K562 (cell line): ENCODE results near the gene TMEM87A. TPM values are rescaled to one million over a fixed set of nuclear protein-coding genes. Genes with fewer than 3 reads are reported as not detected.

Source experiments
- ATAC-seq: fragments of 200-7000 bp; cut with Tn5 transposase; 3 replicates; pipeline ENCODE4 v1.9.1; 2020; ENCODE audit warnings: moderate library complexity
- BruUV-seq: library from RNA; stranded (reverse); fragments of 400-500 nt; replicated peaks from 2 replicates; lab custom pipeline; 2021; lab: Mats Ljungman, UMichigan
- CTCF ChIA-PET: fragments of 300-600 bp; formaldehyde crosslinking; extraction: SDS; loops from one replicate; lab custom pipeline; 2021; ENCODE audit warnings: low intra/inter-chr PET ratio; lab: Yijun Ruan, JAX
- POLR2A ChIA-PET: fragments of 300-600, 350-650 bp; sonication (Branson Sonifier 250); formaldehyde crosslinking; extraction: SDS; loops from one replicate; lab custom pipeline; 2021; ENCODE audit warnings: antibody characterized with exemption, inconsistent platforms; lab: Yijun Ruan, JAX
- DNase-seq, 4 experiments: peaks; one replicate each; pipeline versions ENCODE4 v3.0.0 to v3.0.0-alpha.2; 2011 to 2018; ENCODE audit warnings: low spot score in 3 of 4, mixed read lengths in 3 of 4; ENCODE audit errors: extremely low read depth in 1 of 4
- FAIRE-seq: peaks from 2 replicates; lab custom pipeline; 2011; peaks lifted over from hg19 to GRCh38; lab: Jason Lieb, UNC
- H2AFZ ChIP-seq: 2 replicates; pipeline ENCODE4 v1.6.0; 2011; ENCODE audit warnings: low read depth, low read length, control low read depth, inconsistent platforms
- H3K27ac ChIP-seq: fragments of 200-600 bp; 3 replicates; pipeline ENCODE4 v1.8.0; 2011; ENCODE audit warnings: low read depth, mild to moderate bottlenecking, control low read depth, inconsistent platforms, low read length, moderate library complexity, mixed read lengths; ENCODE audit errors: extremely low read depth
- H3K27me3 ChIP-seq, 2 experiments: fragments of 300-600 bp in 1 of 2; 2 replicates in 1 of 2; 3 replicates in 1 of 2; pipeline versions ENCODE4 v1.6.0 to v1.8.0; 2011; ENCODE audit warnings: inconsistent platforms in 2 of 2, low read length in 2 of 2, mild to moderate bottlenecking in 1 of 2, mixed read lengths in 1 of 2, moderate library complexity in 1 of 2; ENCODE audit not compliant: control insufficient read depth in 2 of 2, insufficient read depth in 2 of 2
- H3K36me3 ChIP-seq: fragments of 300-600 bp; 3 replicates; pipeline ENCODE4 v1.8.0; 2011; ENCODE audit warnings: mild to moderate bottlenecking, low read length, inconsistent platforms; ENCODE audit not compliant: control insufficient read depth, insufficient read depth
- H3K4me1 ChIP-seq, 2 experiments: fragments of 200-600 bp in 1 of 2; replicated peaks in 1 of 2; 2 replicates in 1 of 2; 3 replicates in 1 of 2; pipeline versions ENCODE4 v1.5.1 to v1.8.0; 2011; ENCODE audit warnings: inconsistent platforms in 2 of 2, low read length in 2 of 2, mild to moderate bottlenecking in 1 of 2, mixed read lengths in 1 of 2, moderate library complexity in 1 of 2; ENCODE audit not compliant: control insufficient read depth in 2 of 2, insufficient read depth in 2 of 2
- H3K4me2 ChIP-seq: 2 replicates; pipeline ENCODE4 v1.6.1; 2011; ENCODE audit warnings: low read length, control low read depth, inconsistent platforms, mixed read lengths; ENCODE audit not compliant: insufficient read depth
- H3K4me3 ChIP-seq: fragments of 200-600 bp; sonication (generic), shearing (Covaris generic); 2 replicates; pipeline ENCODE4 v1.5.1; 2016; ENCODE audit warnings: control low read depth, inconsistent platforms
- H3K79me2 ChIP-seq: fragments of 200-600 bp; 3 replicates; pipeline ENCODE4 v1.8.0; 2011; ENCODE audit warnings: low read length, inconsistent platforms; ENCODE audit not compliant: control insufficient read depth, insufficient read depth
- H3K9ac ChIP-seq, 2 experiments: 2 replicates each; pipeline versions ENCODE4 v1.6.0 to v1.6.1; 2011; ENCODE audit warnings: low read depth in 2 of 2, low read length in 2 of 2, control low read depth in 1 of 2, inconsistent platforms in 1 of 2, mild to moderate bottlenecking in 1 of 2, mixed read lengths in 1 of 2; ENCODE audit not compliant: insufficient read depth in 1 of 2
- H3K9me1 ChIP-seq: one replicate; pipeline ENCODE4 v1.6.0; 2011; ENCODE audit warnings: inconsistent platforms, mild to moderate bottlenecking, low read length, moderate library complexity; ENCODE audit not compliant: control insufficient read depth, insufficient read depth
- H3K9me3 ChIP-seq: replicated peaks from 2 replicates; pipeline ENCODE4 v1.5.1; 2011; ENCODE audit warnings: low read depth, low read length, inconsistent platforms; ENCODE audit not compliant: control insufficient read depth, insufficient read depth
- H4K20me1 ChIP-seq: replicated peaks from 2 replicates; pipeline ENCODE4 v1.6.1; 2011; ENCODE audit warnings: low read length, inconsistent platforms, mixed read lengths; ENCODE audit not compliant: control insufficient read depth, insufficient read depth
- ADNP ChIP-seq: fragments of 200-800 bp; sonication (Bioruptor generic); IDR thresholded peaks from 2 replicates; pipeline ENCODE4 v1.6.1; 2016; ENCODE audit warnings: missing genetic modification characterization, missing compliant biosample characterization
- AFF1 ChIP-seq, 2 experiments: fragments of 450-650 bp; IDR thresholded peaks; 2 replicates each; pipeline ENCODE4 v1.6.1; 2018; ENCODE audit warnings: mild to moderate bottlenecking in 2 of 2, low read depth in 1 of 2; ENCODE audit not compliant: partially characterized antibody in 2 of 2
- ARID2 ChIP-seq: fragments of 450-650 bp; IDR thresholded peaks from 2 replicates; pipeline ENCODE4 v1.6.1; 2017; ENCODE audit warnings: antibody characterized with exemption, mild to moderate bottlenecking
- E2F5 ChIP-seq: sonication (generic); formaldehyde crosslinking; IDR thresholded peaks from 2 replicates; pipeline ENCODE4 v1.8.0; 2022; ENCODE audit warnings: mild to moderate bottlenecking, missing genetic modification reagents
- EP300 ChIP-seq: IDR thresholded peaks from 2 replicates; pipeline ENCODE4 v1.6.1; 2012; ENCODE audit warnings: low read length, improper control_type of control experiment
- MTA2 ChIP-seq: fragments of 450-650 bp; IDR thresholded peaks from 2 replicates; pipeline ENCODE4 v1.6.1; 2016; ENCODE audit warnings: low read depth
- TCF3 ChIP-seq: sonication (generic); formaldehyde crosslinking; IDR thresholded peaks from 2 replicates; pipeline ENCODE4 v1.4.0; 2020; ENCODE audit warnings: mild to moderate bottlenecking, missing genetic modification reagents
- ZNF444 ChIP-seq: fragments of 250-450 bp; sonication (Bioruptor Pico); IDR thresholded peaks from 2 replicates; pipeline ENCODE4 v1.4.0; 2020; ENCODE audit warnings: mild to moderate bottlenecking, moderate library complexity
- WGBS: fragments of 100-300 bp; shearing (Covaris generic); methylation state at CpG from one replicate; pipeline ENCODE4 v1.1.6; 2016; ENCODE audit warnings: low coverage, mixed read lengths; ENCODE audit not compliant: insufficient coverage; ENCODE audit errors: missing lambda C conversion rate; 5-methylcytosine and 5-hydroxymethylcytosine counted together
- in situ Hi-C: fragments of 300-500 bp; cut with MboI; formaldehyde crosslinking; loops from 4 replicates; pipeline ENCODE4 v1.15.0; 2018; ENCODE audit warnings: inconsistent platforms, mixed read lengths
- intact Hi-C: fragments of 100-400 bp; cut with micrococcal nuclease; formaldehyde crosslinking; loops from 2 replicates; pipeline ENCODE4 v1.14.2; 2022
- polyA plus RNA-seq, 8 experiments: library from polyadenylated mRNA; depleted of rRNA in 4 of 8; stranded (reverse) in 5 of 8; unstranded in 3 of 8; fragments of >200 nt; fragmentation: Nextera tagmentation in 2 of 8; fragmentation: Illumina TruSeq in 1 of 8; extraction: Ambion mirVana in 2 of 8; extraction: Trizol in 1 of 8; gene quantifications; 2 replicates each; pipeline versions ENCODE4 v1.2.1 to v1.2.3, GENCODE V29; 2011 to 2014; ENCODE audit warnings: inconsistent platforms in 1 of 8, missing spikeins in 1 of 8
- total RNA-seq, 7 experiments: library from RNA; depleted of rRNA in 6 of 7; stranded (reverse); fragments of >200 nt in 6 of 7; fragmentation: Illumina TruSeq in 2 of 7; extraction: Trizol in 2 of 7; gene quantifications; 2 replicates each; pipeline versions ENCODE4 v1.2.1 to v1.2.3, GENCODE V29; 2011 to 2021; ENCODE audit warnings: low replicate concordance in 1 of 7

The TMEM87A gene
- total and polyA plus RNA-seq, 9 of the 15 experiments (the other 6 are each of a cell fraction or from before 2014, with no cell fraction given) = 16.6 to 43.3 (median 29.6) TPM

- Histone ChIP-seq H2AFZ (no peak overlapping the region), H3K4me3 (no peak overlapping the region), H3K79me2 (no peaks in the 10 kb centered on the region), H3K4me1 (no peaks in the 10 kb centered on the region), H3K4me2 (no peak overlapping the region), H3K9me3 (no peaks in the 10 kb centered on the region), H3K9me1 (no peaks in the 10 kb centered on the region), H3K36me3 (0 out of 3 replicates have a peak, but pooled peaks cover 3% of the 10 kb centered on the region), H3K27me3 (no peaks in the 10 kb centered on the region), H3K27ac (no peak overlapping the region), H3K9ac (no peak overlapping the region), H4K20me1 (no peaks in the 10 kb centered on the region)
- in situ Hi-C loops (no loop called here), intact Hi-C loops (no loop called here)
- peak; percentile 11 for FAIRE-seq
- no peak for TF ChIP-seq MTA2
- no peak for TF ChIP-seq ADNP (tag)
- no peak for TF ChIP-seq AFF1 (IDR thresholded peaks at IDR 0.05; ENCODE audit: low read depth in 1 of 2, partially characterized antibody in 2 of 2)
- TF ChIP-seq ARID2 = no peak
- TF ChIP-seq TCF3 (CRISPR knock-in tag) = no peak
- TF ChIP-seq ZNF444 (CRISPR knock-in tag) = no peak
- no peak for TF ChIP-seq E2F5 (CRISPR knock-in tag)
- no peak for TF ChIP-seq EP300
- WGBS = 11% methylated on average over 1 of the region's 1 CpG
- POLR2A ChIA-PET = no interaction called here
- CTCF ChIA-PET = no interaction called here
- BruUV-seq = no TSS peak
- no peak for ATAC-seq
- DNase-seq = no peak
Measured at GRCh38 chr15:42315521-42315920, 42.3 kb upstream of the TMEM87A start.
